Occipital lobe (tissue), 2 donors: ENCODE measurements around the gene CCDC74A. TPM values are rescaled to one million over a fixed set of nuclear protein-coding genes. Genes with fewer than 3 reads are reported as not detected.
"Not testable (repeated sequence)": the region's sequence is repeated elsewhere in the genome, so short reads cannot be mapped to it uniquely, and the experiment has no call there.

ENCODE experiments used
- DNase-seq: peaks from one replicate; lab custom pipeline; 2025; lab: John Stamatoyannopoulos, UW
- total RNA-seq: library from RNA; depleted of rRNA; stranded (reverse); fragments of >200 nt; gene quantifications from one replicate; pipeline ENCODE4 v1.2.3, GENCODE V29; 2014

The CCDC74A gene
- total RNA-seq, 1 donor from 2014 or later = 4.1 TPM

DNA sequence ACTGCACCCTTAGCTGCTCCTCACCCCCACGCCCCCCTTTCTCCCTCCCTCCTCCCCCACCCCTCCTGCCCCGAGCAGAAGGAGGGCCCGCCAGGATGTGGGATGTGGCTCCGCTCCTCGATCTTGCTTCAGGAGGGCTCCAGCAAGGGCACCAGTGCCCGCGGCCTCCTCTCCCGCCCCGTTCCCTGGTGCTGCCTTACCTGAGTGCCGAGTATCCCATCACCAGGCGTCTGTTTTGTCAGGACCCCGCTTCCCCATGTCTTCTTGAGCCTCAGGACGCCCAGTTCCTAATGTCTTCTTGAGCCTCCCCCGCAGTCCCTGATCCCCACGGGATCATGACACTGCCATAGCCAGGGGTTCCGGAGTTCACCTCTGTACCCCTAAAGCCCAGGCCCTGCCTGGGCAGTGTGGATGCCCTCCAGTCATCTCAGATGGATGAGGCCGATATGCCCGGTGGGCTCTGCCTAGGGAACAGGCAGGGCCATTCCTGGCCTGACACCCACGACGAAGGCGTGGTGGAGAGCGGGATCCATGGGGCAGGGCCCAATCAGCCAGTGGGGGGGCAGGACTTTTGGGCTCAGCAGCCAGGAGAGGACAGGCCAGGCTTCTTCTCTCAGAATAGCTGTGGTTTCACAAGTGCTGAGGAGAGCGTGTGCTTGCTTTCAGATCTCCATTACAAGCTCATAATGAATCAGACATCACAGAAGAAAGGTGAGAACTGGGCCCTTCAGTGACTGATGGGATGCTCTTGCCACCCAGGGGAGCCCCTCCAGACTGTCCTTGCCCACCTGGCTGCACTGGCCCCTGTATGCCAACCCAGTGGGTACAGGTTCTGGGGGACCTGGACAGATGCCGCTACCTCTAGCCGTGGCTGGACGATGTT lies 1.5 kb downstream of the CCDC74A start:
- DNase-seq = not testable (repeated sequence)

- DNase-seq = not testable (repeated sequence)
Observed at GRCh38 chr2:131529864-131530445, 2.3 kb downstream of the CCDC74A start.

DNA sequence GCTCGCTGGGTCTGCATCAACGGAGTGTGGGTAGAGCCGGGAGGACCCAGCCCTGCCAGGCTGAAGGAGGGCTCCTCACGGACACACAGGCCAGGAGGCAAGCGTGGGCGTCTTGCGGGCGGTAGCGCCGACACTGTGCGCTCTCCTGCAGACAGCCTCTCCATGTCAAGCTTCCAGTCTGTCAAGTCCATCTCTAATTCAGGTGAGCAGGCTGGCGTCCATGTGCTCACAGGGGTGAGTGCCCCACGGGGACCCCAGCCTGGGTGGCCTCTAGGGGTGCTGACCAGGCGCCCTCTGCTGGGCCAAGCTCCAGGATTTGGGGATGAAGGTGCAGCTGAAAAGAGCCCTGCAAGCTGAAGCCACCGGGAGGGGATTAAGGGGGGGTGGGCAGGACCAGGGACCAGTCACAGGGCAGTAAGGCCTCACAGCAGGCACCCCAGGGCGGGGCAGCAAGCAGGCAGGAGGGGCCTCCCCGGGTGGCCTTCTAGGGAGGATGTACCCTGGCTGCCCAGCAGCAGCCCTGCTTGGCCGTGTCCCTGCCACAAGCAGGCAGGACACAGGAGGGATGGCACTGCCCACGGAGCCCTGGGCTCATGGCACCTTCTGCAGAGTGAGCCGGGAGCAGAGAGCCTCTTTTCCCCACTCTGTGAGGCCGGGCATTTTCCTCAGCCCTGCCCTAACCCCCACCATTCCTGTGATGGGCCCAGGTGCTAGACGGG lies 3.1 kb downstream of the CCDC74A start:
- DNase-seq = not testable (repeated sequence)

- not testable (repeated sequence) for DNase-seq
Observed at GRCh38 chr2:131531547-131532185, 4.0 kb downstream of the CCDC74A start.

GRCh38 chr2:131532723-131533608 lies 5.3 kb downstream of the CCDC74A start:
- DNase-seq = not testable (repeated sequence)

- DNase-seq = not testable (repeated sequence)
Observed at GRCh38 chr2:131533609-131534316, 6.1 kb downstream of the CCDC74A start.

GRCh38 chr2:131534317-131534672 lies 6.6 kb downstream of the CCDC74A start:
- DNase-seq = not testable (repeated sequence)

DNA sequence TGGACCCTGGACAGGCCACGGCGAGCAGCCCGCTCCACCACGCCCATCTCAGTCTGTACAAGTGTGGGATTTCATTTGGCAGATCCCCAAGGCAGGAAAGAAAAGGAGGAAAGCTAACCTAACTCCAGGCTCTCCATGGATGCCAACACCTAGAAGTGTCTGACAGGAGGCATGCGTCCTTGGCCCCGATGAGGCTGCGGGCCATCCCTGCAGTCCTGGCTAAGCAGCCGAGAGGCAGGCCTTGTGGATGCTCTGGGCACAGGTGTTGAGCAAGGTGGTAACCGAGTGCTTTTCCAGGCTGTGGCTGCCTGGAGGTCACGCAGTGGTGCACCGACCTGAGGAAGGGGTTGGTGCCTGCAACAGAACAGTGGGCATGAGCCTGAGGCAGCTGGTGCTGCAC lies 7.3 kb downstream of the CCDC74A start:
- DNase-seq = not testable (repeated sequence)

GRCh38 chr2:131535526-131535925 lies 7.8 kb downstream of the CCDC74A start:
- DNase-seq = no peak

GRCh38 chr2:131535951-131536826 lies 8.5 kb downstream of the CCDC74A start:
- DNase-seq = not testable (repeated sequence)

DNA sequence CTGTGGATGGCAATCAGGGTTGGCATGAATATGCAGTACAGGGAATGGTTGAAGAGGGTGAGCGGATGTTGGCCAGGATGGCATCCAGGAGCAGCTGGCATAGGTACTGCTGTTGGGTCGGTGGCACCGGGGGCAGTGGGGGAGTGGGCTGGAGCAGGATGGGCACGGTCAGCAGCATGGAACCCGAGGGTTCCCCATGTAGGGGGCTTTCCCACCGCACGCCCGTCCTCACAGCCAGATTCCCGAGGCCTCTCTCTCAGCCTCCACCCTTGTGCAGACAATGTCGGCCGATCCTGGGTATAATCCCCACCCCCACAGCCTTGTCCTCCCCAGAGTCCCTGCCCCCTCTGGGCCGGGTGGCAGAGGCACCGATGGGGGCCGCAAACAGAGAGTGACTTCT lies 9.2 kb downstream of the CCDC74A start:
- not testable (repeated sequence) for DNase-seq

- not testable (repeated sequence) for DNase-seq
Observed at GRCh38 chr2:131538856-131539255, 11.2 kb downstream of the CCDC74A start.

DNA sequence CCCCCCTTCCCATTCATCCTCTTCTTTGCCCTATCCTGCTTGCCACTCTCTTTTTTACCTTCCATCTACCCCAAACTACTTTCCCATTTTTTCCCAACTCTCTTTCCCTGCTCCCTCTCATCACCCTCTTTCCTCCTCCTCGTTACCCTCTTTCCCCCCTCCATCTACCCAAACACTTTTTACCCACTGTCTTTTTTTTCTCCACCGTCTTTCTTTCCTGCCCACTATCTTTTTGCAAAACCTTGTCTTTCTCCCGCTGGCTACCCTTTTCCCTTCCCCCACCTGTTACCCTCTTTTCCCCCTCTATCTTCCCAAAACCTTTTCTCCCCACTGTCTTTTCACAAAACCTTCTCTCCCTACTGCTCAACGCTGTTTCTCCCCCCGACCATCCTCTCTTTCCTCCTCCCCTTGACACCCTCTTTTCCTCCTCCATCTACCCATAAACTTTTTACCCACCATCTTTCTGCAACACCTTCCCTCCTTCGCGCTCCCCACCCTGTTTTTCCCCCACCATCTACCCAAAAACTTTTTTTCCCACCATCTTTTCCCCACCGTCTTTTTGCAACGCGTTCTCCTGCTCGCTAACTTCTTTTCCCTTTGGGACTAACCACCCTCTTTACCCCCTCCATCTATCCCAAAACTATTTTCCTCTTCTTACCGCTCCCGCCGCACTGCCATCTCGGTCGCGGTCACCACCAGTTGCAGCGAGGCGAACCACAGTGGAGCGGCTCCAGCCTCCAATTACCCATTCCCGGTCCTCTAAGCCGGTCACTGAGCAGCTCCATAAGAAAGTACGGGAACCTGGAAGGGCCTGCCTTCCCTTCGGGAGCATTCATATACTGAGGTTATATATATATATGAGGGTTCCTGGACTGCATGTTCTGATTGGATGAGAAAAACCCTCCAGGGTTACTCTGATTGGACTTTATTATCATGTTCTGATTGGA lies 15.0 kb downstream of the CCDC74A start:
- DNase-seq = no peak

GRCh38 chr2:131543385-131543891 lies 15.8 kb downstream of the CCDC74A start:
- no peak for DNase-seq

DNA sequence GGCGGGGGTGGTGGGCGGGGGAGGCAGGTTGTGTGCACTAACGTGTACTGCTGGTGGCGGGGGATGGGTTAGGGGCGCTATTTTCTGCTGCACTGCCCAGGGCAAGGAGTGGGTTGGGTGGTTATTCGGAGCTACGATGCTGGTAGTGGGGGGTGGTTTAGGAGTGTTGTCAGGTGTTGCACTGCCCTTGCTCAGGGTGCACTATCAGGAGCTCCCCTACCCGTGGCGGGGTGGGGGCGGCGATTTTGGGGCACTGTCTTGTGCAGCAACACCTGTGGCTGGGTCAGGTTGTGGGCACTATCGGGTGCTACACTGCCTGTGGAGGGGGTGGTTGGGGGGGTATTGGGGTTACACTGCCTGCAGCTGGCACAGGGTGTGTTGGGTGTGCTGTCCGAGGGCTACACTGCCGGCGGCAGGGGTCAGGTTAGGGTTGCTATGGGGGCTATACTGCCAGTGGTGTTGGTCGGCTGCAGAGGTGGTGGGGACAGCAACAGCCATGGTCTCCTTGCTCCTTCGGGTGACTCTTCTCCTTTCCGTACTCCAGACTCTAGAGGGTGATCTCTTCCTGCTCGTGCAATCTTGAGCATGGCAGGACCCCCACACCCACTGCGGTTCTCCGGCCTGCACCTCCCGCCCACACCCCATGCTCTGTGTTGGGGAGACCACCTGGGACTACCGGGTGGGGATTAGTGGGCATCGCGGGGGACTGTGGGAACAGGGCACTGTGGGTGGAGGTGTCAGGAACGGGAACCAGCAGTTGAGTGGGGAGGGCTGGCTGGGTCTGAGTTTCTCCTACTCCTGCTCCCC lies 16.5 kb downstream of the CCDC74A start:
- not testable (repeated sequence) for DNase-seq

DNA sequence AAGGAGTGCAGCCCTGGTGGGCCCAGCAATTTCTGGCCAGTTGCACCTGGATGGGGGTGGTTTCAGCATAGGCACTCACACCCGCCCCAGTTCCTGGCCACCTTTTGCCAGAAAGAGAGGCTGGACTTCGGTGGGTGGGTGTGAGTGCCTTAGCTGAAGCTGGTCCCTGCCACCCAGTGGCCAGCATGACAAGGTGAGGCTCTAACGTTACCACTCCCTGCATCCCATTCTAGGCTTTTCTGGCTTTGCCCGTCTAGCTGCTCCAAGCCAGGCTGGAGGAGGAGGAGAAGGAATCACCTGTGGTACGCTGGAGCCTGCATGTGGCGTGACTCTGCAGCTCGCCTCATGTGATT lies 17.1 kb downstream of the CCDC74A start:
- not testable (repeated sequence) for DNase-seq

GRCh38 chr2:131552871-131553270 lies 25.2 kb downstream of the CCDC74A start:
- no peak for DNase-seq
